ENCODE measurements around the gene TCN2.
"Not testable (repeated sequence)": the region's sequence is repeated elsewhere in the genome, so short reads cannot be mapped to it uniquely, and the experiment has no call there.

The TCN2 gene

DNA sequence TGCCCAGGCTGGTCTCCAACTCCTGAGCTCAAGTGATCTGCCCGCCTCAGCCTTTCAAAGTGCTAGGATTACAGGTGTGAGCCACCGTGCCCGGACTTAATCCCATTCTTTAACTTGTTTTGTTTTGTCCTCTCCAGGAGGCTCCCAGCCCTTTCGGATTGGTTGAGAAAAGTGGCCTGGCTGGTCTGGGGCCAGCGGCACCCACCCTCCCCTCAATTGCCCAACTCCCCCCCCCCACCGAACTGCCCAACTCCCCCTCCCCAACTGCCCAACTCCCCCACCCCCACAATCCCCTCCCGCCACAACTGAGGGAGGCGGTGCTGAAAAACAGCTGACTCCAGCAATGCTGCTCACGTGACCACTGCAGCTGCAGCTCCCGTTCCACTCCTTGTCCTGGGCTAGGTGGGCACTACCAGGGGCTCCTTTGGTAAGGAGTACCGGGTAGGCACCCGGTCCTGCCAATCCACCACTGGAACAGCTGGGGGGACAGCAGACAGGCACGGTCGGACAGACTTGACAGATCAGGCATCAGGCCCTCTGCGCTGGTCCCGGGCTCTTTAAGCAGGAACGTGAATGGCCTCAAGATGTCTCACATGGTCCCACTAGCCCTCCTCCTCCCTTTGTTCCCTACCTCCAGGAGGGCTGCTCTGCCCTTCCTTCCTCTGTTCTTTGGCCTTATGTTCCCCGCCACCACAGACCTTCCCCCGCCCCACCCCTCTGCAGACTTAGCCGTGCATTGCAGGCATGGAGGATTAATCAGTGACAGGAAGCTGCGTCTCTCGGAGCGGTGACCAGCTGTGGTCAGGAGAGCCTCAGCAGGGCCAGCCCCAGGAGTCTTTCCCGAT is at the start of gene TCN2:
TCN2 (plus strand) TSS at position 720 of the 845 bp plus-strand sequence. CDS start 158 bp downstream, outside the sequence.
- Histone ChIP-seq H3K9ac (ENCODE audit: low read length in 2 of 2) (peak within 1 kb of the TSS; percentile 64 to 84), H3K36me3 (ENCODE audit: control insufficient read depth in 2 of 2, insufficient read depth in 2 of 2, low read length in 2 of 2) (peaks cover 3 to 4% of the 10 kb centered on the region in 2 donors), H3K27ac (ENCODE audit: low read length) (peak within 1 kb of the TSS; percentile 64), H3K9me3 (ENCODE audit: control insufficient read depth in 2 of 2, low read length in 2 of 2) (no peaks in the 10 kb centered on the region), H3K27me3 (ENCODE audit: control insufficient read depth in 1 of 2, insufficient read depth in 2 of 2, low read length in 2 of 2) (no peaks in the 10 kb centered on the region), H3K4me3 (ENCODE audit: low read length in 2 of 2) (peak within 1 kb of the TSS; percentile 85 to 91), H3K4me1 (ENCODE audit: control insufficient read depth, insufficient read depth, low read length) (peaks cover 24% of the 10 kb centered on the region)

DNA sequence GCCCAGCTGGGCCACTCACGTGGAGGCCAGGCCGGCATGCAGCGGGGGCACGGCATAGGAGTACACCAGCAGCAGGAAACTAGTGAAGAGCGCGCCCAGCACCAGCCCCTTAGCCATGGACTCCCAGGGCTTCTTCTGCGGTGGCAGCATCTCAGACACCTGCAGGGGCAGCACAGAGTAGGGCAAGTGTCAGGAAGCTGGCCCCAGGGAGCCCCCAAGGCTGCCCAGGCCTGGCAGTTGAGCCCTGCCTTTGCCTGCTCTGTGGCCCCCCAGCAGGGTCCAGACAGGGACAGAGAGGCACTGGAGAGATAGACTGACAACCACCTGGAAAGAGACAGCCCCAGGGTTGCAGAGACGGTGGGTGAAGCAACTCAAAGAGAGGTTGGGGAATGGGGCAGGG is 49.7 kb upstream of the TCN2 start:
- Histone ChIP-seq H3K27ac (ENCODE audit: low read length) (no peak overlapping the region), H3K4me3 (ENCODE audit: low read length in 2 of 2) (no peak overlapping the region), H3K36me3 (ENCODE audit: control insufficient read depth in 2 of 2, insufficient read depth in 2 of 2, low read length in 2 of 2) (no peaks in the 10 kb centered on the region), H3K27me3 (ENCODE audit: control insufficient read depth in 1 of 2, insufficient read depth in 2 of 2, low read length in 2 of 2) (peaks cover 0 to 4% of the 10 kb centered on the region in 2 donors), H3K9me3 (ENCODE audit: control insufficient read depth in 2 of 2, low read length in 2 of 2) (no peaks in the 10 kb centered on the region), H3K4me1 (ENCODE audit: control insufficient read depth, insufficient read depth, low read length) (no peaks in the 10 kb centered on the region), H3K9ac (ENCODE audit: low read length in 2 of 2) (no peak overlapping the region)

GRCh38 chr22:30559889-30560288 is 47.1 kb upstream of the TCN2 start:
- peaks cover 0 to 4% of the 10 kb centered on the region in 2 donors for H3K27me3 ChIP-seq (ENCODE audit: control insufficient read depth in 1 of 2, insufficient read depth in 2 of 2, low read length in 2 of 2)
- no peaks in the 10 kb centered on the region for H3K36me3 ChIP-seq (ENCODE audit: control insufficient read depth in 2 of 2, insufficient read depth in 2 of 2, low read length in 2 of 2)
- H3K9me3 ChIP-seq (ENCODE audit: control insufficient read depth in 2 of 2, low read length in 2 of 2): no peaks in the 10 kb centered on the region
- H3K4me1 ChIP-seq (ENCODE audit: control insufficient read depth, insufficient read depth, low read length): no peaks in the 10 kb centered on the region
- no peak overlapping the region for H3K4me3 ChIP-seq (ENCODE audit: low read length in 2 of 2)
- H3K9ac ChIP-seq (ENCODE audit: low read length in 2 of 2): no peak overlapping the region
- H3K27ac ChIP-seq (ENCODE audit: low read length): no peak overlapping the region

DNA sequence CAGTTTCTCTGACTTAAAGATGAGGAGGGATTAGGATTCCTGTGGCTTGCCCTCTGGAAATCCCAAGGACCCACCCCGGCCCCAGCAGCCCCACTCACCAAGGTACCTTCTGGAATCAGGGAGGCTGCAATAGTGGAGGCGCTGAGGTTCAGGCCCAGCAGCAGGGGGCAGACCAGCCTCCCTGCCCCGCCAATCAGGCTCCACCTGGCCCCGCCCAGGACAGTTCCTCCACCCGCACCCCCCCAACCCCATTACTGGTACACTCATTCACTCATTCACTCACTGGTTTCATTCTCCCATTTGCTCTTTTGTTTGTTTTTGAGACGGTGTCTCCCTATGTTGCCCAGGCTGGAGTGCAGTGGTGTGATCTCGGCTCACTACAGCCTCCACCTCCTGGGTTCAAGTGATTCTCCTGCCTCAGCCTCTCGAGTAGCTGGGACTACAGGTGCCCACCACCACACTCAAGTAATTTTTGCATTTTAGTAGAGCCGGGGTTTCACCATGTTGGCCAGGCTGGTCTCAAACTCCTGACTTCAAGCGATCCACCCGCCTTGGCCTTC is 46.3 kb upstream of the TCN2 start:
- H3K4me3 ChIP-seq (ENCODE audit: low read length in 2 of 2); H3K36me3 ChIP-seq (ENCODE audit: control insufficient read depth in 2 of 2, insufficient read depth in 2 of 2, low read length in 2 of 2); H3K27ac ChIP-seq (ENCODE audit: low read length); H3K9ac ChIP-seq (ENCODE audit: low read length in 2 of 2); H3K4me1 ChIP-seq (ENCODE audit: control insufficient read depth, insufficient read depth, low read length); H3K9me3 ChIP-seq (ENCODE audit: control insufficient read depth in 2 of 2, low read length in 2 of 2); H3K27me3 ChIP-seq (ENCODE audit: control insufficient read depth in 1 of 2, insufficient read depth in 2 of 2, low read length in 2 of 2): not testable (repeated sequence)

DNA sequence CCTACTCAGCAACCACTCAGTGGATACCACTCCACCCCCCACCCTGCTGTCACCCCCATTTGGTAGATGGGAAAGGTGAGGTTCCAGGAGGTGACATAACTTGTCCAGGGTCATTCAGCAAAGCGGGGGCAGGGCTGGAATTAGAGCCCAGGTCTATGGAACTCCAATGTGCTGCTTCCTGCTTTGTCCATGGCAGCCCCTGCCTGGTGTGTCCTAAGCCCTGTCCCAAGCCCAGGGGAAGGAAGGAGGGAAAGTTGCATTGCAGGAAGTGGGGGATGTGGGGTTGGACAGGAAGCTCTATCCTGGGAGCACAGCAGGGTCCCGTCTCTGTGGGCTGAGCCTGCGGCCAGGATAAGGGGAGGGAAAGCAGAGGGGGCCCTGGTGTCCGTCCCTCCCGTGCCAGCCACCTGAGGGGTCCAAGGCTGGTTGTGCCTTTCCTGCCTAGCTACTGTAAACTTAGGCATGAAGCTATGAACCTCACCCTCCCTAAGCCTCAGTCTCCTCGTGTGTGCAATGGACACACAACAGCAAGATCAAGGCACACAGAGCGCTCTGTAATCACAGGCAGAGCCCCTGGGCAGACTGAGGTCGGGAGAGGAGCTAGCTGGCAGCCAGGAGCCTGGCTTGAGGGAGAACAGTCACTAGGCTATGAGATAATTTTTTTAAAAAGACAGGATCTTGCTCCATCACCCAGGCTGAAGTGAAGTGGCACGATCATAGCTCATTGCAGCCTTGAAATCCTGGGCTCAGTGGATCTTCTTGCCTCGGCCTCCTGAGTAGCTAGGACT is 45.4 kb upstream of the TCN2 start:
- H3K9me3 ChIP-seq (ENCODE audit: control insufficient read depth in 2 of 2, low read length in 2 of 2): no peaks in the 10 kb centered on the region
- no peak overlapping the region for H3K27ac ChIP-seq (ENCODE audit: low read length)
- H3K4me3 ChIP-seq (ENCODE audit: low read length in 2 of 2): no peak overlapping the region
- peaks cover 0 to 8% of the 10 kb centered on the region in 2 donors for H3K27me3 ChIP-seq (ENCODE audit: control insufficient read depth in 1 of 2, insufficient read depth in 2 of 2, low read length in 2 of 2)
- no peaks in the 10 kb centered on the region for H3K36me3 ChIP-seq (ENCODE audit: control insufficient read depth in 2 of 2, insufficient read depth in 2 of 2, low read length in 2 of 2)
- no peak overlapping the region for H3K9ac ChIP-seq (ENCODE audit: low read length in 2 of 2)
- no peaks in the 10 kb centered on the region for H3K4me1 ChIP-seq (ENCODE audit: control insufficient read depth, insufficient read depth, low read length)

- H3K27ac ChIP-seq (ENCODE audit: low read length): no peak overlapping the region
- peaks cover 0 to 8% of the 10 kb centered on the region in 2 donors for H3K27me3 ChIP-seq (ENCODE audit: control insufficient read depth in 1 of 2, insufficient read depth in 2 of 2, low read length in 2 of 2)
- no peaks in the 10 kb centered on the region for H3K9me3 ChIP-seq (ENCODE audit: control insufficient read depth in 2 of 2, low read length in 2 of 2)
- H3K4me3 ChIP-seq (ENCODE audit: low read length in 2 of 2): no peak overlapping the region
- no peaks in the 10 kb centered on the region for H3K36me3 ChIP-seq (ENCODE audit: control insufficient read depth in 2 of 2, insufficient read depth in 2 of 2, low read length in 2 of 2)
- H3K9ac ChIP-seq (ENCODE audit: low read length in 2 of 2): no peak overlapping the region
- H3K4me1 ChIP-seq (ENCODE audit: control insufficient read depth, insufficient read depth, low read length): no peaks in the 10 kb centered on the region
Measured at GRCh38 chr22:30562366-30562765, 44.6 kb upstream of the TCN2 start.

- H3K4me3 ChIP-seq (ENCODE audit: low read length in 2 of 2): no peak overlapping the region
- no peaks in the 10 kb centered on the region for H3K9me3 ChIP-seq (ENCODE audit: control insufficient read depth in 2 of 2, low read length in 2 of 2)
- H3K9ac ChIP-seq (ENCODE audit: low read length in 2 of 2): no peak overlapping the region
- peaks cover 0 to 10% of the 10 kb centered on the region in 2 donors for H3K27me3 ChIP-seq (ENCODE audit: control insufficient read depth in 1 of 2, insufficient read depth in 2 of 2, low read length in 2 of 2)
- H3K4me1 ChIP-seq (ENCODE audit: control insufficient read depth, insufficient read depth, low read length): no peaks in the 10 kb centered on the region
- H3K27ac ChIP-seq (ENCODE audit: low read length): no peak overlapping the region
- no peaks in the 10 kb centered on the region for H3K36me3 ChIP-seq (ENCODE audit: control insufficient read depth in 2 of 2, insufficient read depth in 2 of 2, low read length in 2 of 2)
Measured at GRCh38 chr22:30564045-30564760, 42.8 kb upstream of the TCN2 start.

GRCh38 chr22:30564761-30565119 is 42.2 kb upstream of the TCN2 start:
- H3K4me1 ChIP-seq (ENCODE audit: control insufficient read depth, insufficient read depth, low read length): no peaks in the 10 kb centered on the region
- no peak overlapping the region for H3K4me3 ChIP-seq (ENCODE audit: low read length in 2 of 2)
- no peak overlapping the region for H3K9ac ChIP-seq (ENCODE audit: low read length in 2 of 2)
- peaks cover 0 to 10% of the 10 kb centered on the region in 2 donors for H3K27me3 ChIP-seq (ENCODE audit: control insufficient read depth in 1 of 2, insufficient read depth in 2 of 2, low read length in 2 of 2)
- no peaks in the 10 kb centered on the region for H3K36me3 ChIP-seq (ENCODE audit: control insufficient read depth in 2 of 2, insufficient read depth in 2 of 2, low read length in 2 of 2)
- no peak overlapping the region for H3K27ac ChIP-seq (ENCODE audit: low read length)
- H3K9me3 ChIP-seq (ENCODE audit: control insufficient read depth in 2 of 2, low read length in 2 of 2): no peaks in the 10 kb centered on the region

GRCh38 chr22:30565341-30565740 is 41.6 kb upstream of the TCN2 start:
- no peak overlapping the region for H3K4me3 ChIP-seq (ENCODE audit: low read length in 2 of 2)

DNA sequence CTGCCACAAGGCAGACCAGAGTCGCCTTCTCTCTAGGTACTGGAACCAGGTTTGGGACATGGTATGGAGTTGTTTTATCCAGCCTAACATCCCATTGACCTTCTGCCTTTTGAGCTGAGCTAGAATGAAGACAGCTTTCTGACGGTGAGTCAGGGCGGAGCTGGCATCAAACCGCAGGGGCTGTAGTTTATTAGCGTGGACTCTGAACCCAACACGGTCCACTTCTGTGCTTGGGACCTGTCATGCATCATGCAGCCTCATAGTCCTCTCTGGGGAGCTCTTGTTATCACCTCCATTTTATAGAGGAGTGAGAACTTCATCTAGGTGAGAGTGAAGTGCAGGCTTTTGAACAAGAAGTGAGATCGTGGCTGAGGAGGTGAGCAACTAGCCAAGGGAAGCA is 40.8 kb upstream of the TCN2 start:
- Histone ChIP-seq H3K27me3 (ENCODE audit: control insufficient read depth in 1 of 2, insufficient read depth in 2 of 2, low read length in 2 of 2) (peaks cover 0 to 13% of the 10 kb centered on the region in 2 donors), H3K9ac (ENCODE audit: low read length in 2 of 2) (no peak overlapping the region), H3K9me3 (ENCODE audit: control insufficient read depth in 2 of 2, low read length in 2 of 2) (no peaks in the 10 kb centered on the region), H3K27ac (ENCODE audit: low read length) (no peak overlapping the region), H3K36me3 (ENCODE audit: control insufficient read depth in 2 of 2, insufficient read depth in 2 of 2, low read length in 2 of 2) (no peaks in the 10 kb centered on the region), H3K4me1 (ENCODE audit: control insufficient read depth, insufficient read depth, low read length) (no peaks in the 10 kb centered on the region), H3K4me3 (ENCODE audit: low read length in 2 of 2) (no peak overlapping the region)

More at GRCh38 chr22:30565341-30565740, 41.6 kb upstream of the TCN2 start:
- H3K9me3 ChIP-seq (ENCODE audit: control insufficient read depth in 2 of 2, low read length in 2 of 2): no peaks in the 10 kb centered on the region
- H3K27me3 ChIP-seq (ENCODE audit: control insufficient read depth in 1 of 2, insufficient read depth in 2 of 2, low read length in 2 of 2): peaks cover 0 to 13% of the 10 kb centered on the region in 2 donors
- H3K36me3 ChIP-seq (ENCODE audit: control insufficient read depth in 2 of 2, insufficient read depth in 2 of 2, low read length in 2 of 2): no peaks in the 10 kb centered on the region
- H3K9ac ChIP-seq (ENCODE audit: low read length in 2 of 2): no peak overlapping the region
- H3K4me1 ChIP-seq (ENCODE audit: control insufficient read depth, insufficient read depth, low read length): no peaks in the 10 kb centered on the region
- H3K27ac ChIP-seq (ENCODE audit: low read length): no peak overlapping the region

Measured in stomach smooth muscle (tissue), 2 donors.